H1 (cell line): ENCODE data around the gene CHST11. TPM values are rescaled to one million over a fixed set of nuclear protein-coding genes. Genes with fewer than 3 reads are reported as not detected.

Experiments used
- CTCF ChIA-PET: fragments of 300-600 bp; sonication (Branson Sonifier 250); formaldehyde crosslinking; loops from one replicate; lab custom pipeline; 2021; ENCODE audit not compliant: partially characterized antibody; lab: Charles Lee
- POLR2A ChIA-PET: fragments of 300-600 bp; sonication (Branson Sonifier 250); formaldehyde crosslinking; loops from one replicate; lab custom pipeline; 2021; ENCODE audit warnings: inconsistent platforms; ENCODE audit not compliant: partially characterized antibody; lab: Charles Lee
- DNase-seq, 2 experiments: peaks; one replicate each; pipeline versions ENCODE4 v3.0.0 to v3.0.0-alpha.2; 2010 to 2022; ENCODE audit warnings: low spot score in 2 of 2, low read depth in 1 of 2, mixed read lengths in 1 of 2
- FAIRE-seq: peaks from 2 replicates; lab custom pipeline; 2011; peaks lifted over from hg19 to GRCh38; lab: Jason Lieb, UNC
- H2AFZ ChIP-seq: 2 replicates; pipeline ENCODE4 v1.8.1; 2012; ENCODE audit warnings: low read length, inconsistent platforms
- H2AK5ac ChIP-seq: 2 replicates; pipeline ENCODE4 v1.6.1; 2013; ENCODE audit warnings: low read depth, low read length
- H2BK120ac ChIP-seq: replicated peaks from 2 replicates; pipeline ENCODE3; 2013; ENCODE audit warnings: low read depth, low read length, inconsistent platforms
- H2BK12ac ChIP-seq: 2 replicates; pipeline ENCODE4 v1.6.1; 2013; ENCODE audit warnings: low read depth, low read length
- H2BK15ac ChIP-seq: 2 replicates; pipeline ENCODE4 v1.6.1; 2013; ENCODE audit warnings: low read length
- H2BK20ac ChIP-seq: 2 replicates; pipeline ENCODE4 v1.6.1; 2013; ENCODE audit warnings: low read length
- H2BK5ac ChIP-seq: 2 replicates; pipeline ENCODE4 v1.6.1; 2013; ENCODE audit warnings: low read depth, low read length
- H3K14ac ChIP-seq: 2 replicates; pipeline ENCODE4 v1.6.1; 2013; ENCODE audit warnings: inconsistent platforms; ENCODE audit not compliant: insufficient read length
- H3K18ac ChIP-seq: 2 replicates; pipeline ENCODE4 v1.6.1; 2013; ENCODE audit warnings: low read length; ENCODE audit errors: extremely low read depth
- H3K23ac ChIP-seq: 2 replicates; pipeline ENCODE4 v1.6.1; 2013; ENCODE audit warnings: inconsistent platforms; ENCODE audit not compliant: insufficient read length
- H3K23me2 ChIP-seq: 2 replicates; pipeline ENCODE4 v1.6.1; 2013; ENCODE audit warnings: low read depth, low read length
- H3K27ac ChIP-seq: 2 replicates; pipeline ENCODE4 v1.6.1; 2011; ENCODE audit warnings: low read depth, low read length, inconsistent platforms
- H3K27me3 ChIP-seq, 4 experiments: replicated peaks in 1 of 4; 1 replicate in 1 of 4; 2 replicates in 3 of 4; pipeline versions ENCODE4 v1.6.1 to v1.8.1; 2011 to 2013; ENCODE audit warnings: low read length in 3 of 4, mild to moderate bottlenecking in 3 of 4, inconsistent platforms in 2 of 4, mixed read lengths in 2 of 4, moderate library complexity in 1 of 4; ENCODE audit not compliant: control insufficient read depth in 3 of 4, insufficient read depth in 3 of 4; ENCODE audit errors: extremely low read depth in 1 of 4
- H3K36me3 ChIP-seq, 4 experiments: 2 replicates each; pipeline versions ENCODE4 v1.6.1 to v1.8.1; 2011 to 2013; ENCODE audit warnings: mild to moderate bottlenecking in 4 of 4, low read length in 3 of 4, moderate library complexity in 2 of 4, control low read depth in 1 of 4, inconsistent platforms in 1 of 4; ENCODE audit not compliant: insufficient read depth in 4 of 4, control insufficient read depth in 2 of 4
- H3K4ac ChIP-seq: replicated peaks from 2 replicates; pipeline ENCODE3; 2013; ENCODE audit warnings: low read length, low read depth, mixed read lengths, inconsistent platforms; ENCODE audit not compliant: insufficient read length
- H3K4me1 ChIP-seq, 4 experiments: replicated peaks in 1 of 4; 1 replicate in 1 of 4; 2 replicates in 3 of 4; pipeline versions ENCODE4 v1.6.1 to v1.8.1; 2011 to 2013; ENCODE audit warnings: low read length in 3 of 4, inconsistent platforms in 2 of 4, mixed read lengths in 1 of 4; ENCODE audit not compliant: insufficient read depth in 4 of 4, control insufficient read depth in 3 of 4
- H3K4me2 ChIP-seq, 2 experiments: 2 replicates each; pipeline versions ENCODE4 v1.6.1 to v1.8.1; 2011 to 2013; ENCODE audit warnings: low read depth in 2 of 2, low read length in 2 of 2, control low read depth in 1 of 2, inconsistent platforms in 1 of 2, mild to moderate bottlenecking in 1 of 2; ENCODE audit not compliant: insufficient read depth in 1 of 2
- H3K4me3 ChIP-seq, 4 experiments: fragments of 200-600, 300-600 bp in 1 of 4; sonication (generic), shearing (Covaris generic), sonication (Bioruptor Twin) in 1 of 4; 2 replicates each; pipeline versions ENCODE4 v1.5.1 to v1.8.1; 2011 to 2016; ENCODE audit warnings: low read length in 4 of 4, low read depth in 3 of 4, control low read depth in 2 of 4, inconsistent platforms in 2 of 4, mild to moderate bottlenecking in 2 of 4, mixed read lengths in 1 of 4, moderate library complexity in 1 of 4; ENCODE audit not compliant: insufficient read depth in 2 of 4; ENCODE audit errors: extremely low read depth in 1 of 4
- H3K56ac ChIP-seq: replicated peaks from 2 replicates; pipeline ENCODE3; 2013; ENCODE audit warnings: low read depth, mild to moderate bottlenecking, mixed read lengths, low read length, inconsistent platforms; ENCODE audit not compliant: insufficient read length
- H3K79me1 ChIP-seq: 2 replicates; pipeline ENCODE4 v1.6.1; 2013; ENCODE audit warnings: low read depth, low read length, control low read depth
- H3K79me2 ChIP-seq, 2 experiments: 2 replicates each; pipeline versions ENCODE4 v1.6.1 to v1.8.1; 2012 to 2013; ENCODE audit warnings: low read length in 2 of 2, mild to moderate bottlenecking in 2 of 2, inconsistent platforms in 1 of 2; ENCODE audit not compliant: insufficient read depth in 2 of 2, control insufficient read depth in 1 of 2
- H3K9ac ChIP-seq, 4 experiments: replicated peaks in 1 of 4; 1 replicate in 1 of 4; 2 replicates in 3 of 4; pipeline versions ENCODE4 v1.6.1 to v1.8.1; 2011 to 2013; ENCODE audit warnings: low read depth in 3 of 4, low read length in 3 of 4, control low read depth in 2 of 4, mild to moderate bottlenecking in 2 of 4, moderate library complexity in 2 of 4, inconsistent platforms in 1 of 4; ENCODE audit errors: extremely low read depth in 1 of 4
- H3K9me3 ChIP-seq, 2 experiments: 2 replicates each; pipeline versions ENCODE4 v1.6.1 to v1.8.1; 2012 to 2013; ENCODE audit warnings: mild to moderate bottlenecking in 2 of 2, moderate library complexity in 2 of 2, control low read depth in 1 of 2, inconsistent platforms in 1 of 2, low read depth in 1 of 2, low read length in 1 of 2, mixed read lengths in 1 of 2; ENCODE audit not compliant: insufficient read depth in 2 of 2
- H4K20me1 ChIP-seq, 2 experiments: replicated peaks in 1 of 2; 2 replicates each; pipeline versions ENCODE3 to v1.8.1; 2011 to 2013; ENCODE audit warnings: inconsistent platforms in 2 of 2, low read length in 2 of 2, mild to moderate bottlenecking in 1 of 2; ENCODE audit not compliant: insufficient read depth in 2 of 2, control insufficient read depth in 1 of 2
- H4K5ac ChIP-seq: 2 replicates; pipeline ENCODE4 v1.6.1; 2013; ENCODE audit warnings: low read length, low read depth, mixed read lengths, inconsistent platforms; ENCODE audit not compliant: insufficient read length
- H4K8ac ChIP-seq: 2 replicates; pipeline ENCODE4 v1.8.0; 2013; ENCODE audit warnings: mild to moderate bottlenecking, moderate library complexity, low read length, inconsistent platforms; ENCODE audit not compliant: insufficient read depth; ENCODE audit errors: extremely low read depth
- H4K91ac ChIP-seq: replicated peaks from 2 replicates; pipeline ENCODE3; 2013; ENCODE audit warnings: low read length, mixed read lengths, inconsistent platforms; ENCODE audit not compliant: insufficient read length
- ASH2L ChIP-seq: fragments of 200-600, 300-600 bp; sonication (generic); IDR thresholded peaks from one replicate; pipeline ENCODE4 v1.7.1; 2017; ENCODE audit warnings: low read length
- ATF3 ChIP-seq: IDR thresholded peaks from 2 replicates; pipeline ENCODE4 v1.6.1; 2011; ENCODE audit warnings: low read depth, mild to moderate bottlenecking, low read length; ENCODE audit not compliant: insufficient read depth
- CBX5 ChIP-seq: fragments of 300-800, 300-1000 bp; sonication (generic); IDR thresholded peaks from 2 replicates; pipeline ENCODE4 v1.7.1; 2016; ENCODE audit warnings: antibody characterized with exemption, low read length, low read depth
- CREB1 ChIP-seq: IDR thresholded peaks from 2 replicates; pipeline ENCODE4 v1.6.1; 2012; ENCODE audit warnings: inconsistent platforms
- CTCF ChIP-seq, 3 experiments: IDR thresholded peaks; 1 replicate in 2 of 3; 2 replicates in 1 of 3; pipeline versions ENCODE4 v1.5.1 to v1.6.1; 2011; ENCODE audit warnings: low read length in 3 of 3, mild to moderate bottlenecking in 3 of 3, inconsistent platforms in 2 of 3, low read depth in 1 of 3, moderate library complexity in 1 of 3; ENCODE audit not compliant: insufficient read depth in 1 of 3; ENCODE audit errors: control extremely low read depth in 1 of 3
- NANOG ChIP-seq: IDR thresholded peaks from 2 replicates; pipeline ENCODE4 v1.6.1; 2011; ENCODE audit warnings: low read length, low read depth, mild to moderate bottlenecking, inconsistent platforms; ENCODE audit not compliant: insufficient read depth, poor library complexity, severe bottlenecking
- RXRA ChIP-seq: IDR thresholded peaks from 2 replicates; pipeline ENCODE4 v1.6.1; 2011; ENCODE audit warnings: low read depth, mild to moderate bottlenecking, low read length, moderate library complexity; ENCODE audit not compliant: insufficient read depth
- SP1 ChIP-seq: IDR thresholded peaks from 2 replicates; pipeline ENCODE4 v1.6.1; 2011; ENCODE audit warnings: low read depth, low read length
- SP4 ChIP-seq: IDR thresholded peaks from 2 replicates; pipeline ENCODE4 v1.6.1; 2012; ENCODE audit warnings: low read length, inconsistent platforms
- TAF7 ChIP-seq: optimal IDR thresholded peaks from 2 replicates; pipeline ENCODE3; 2011; ENCODE audit warnings: low read depth, mild to moderate bottlenecking, inconsistent platforms, low read length, moderate library complexity, borderline replicate concordance
- WGBS, 2 experiments: shearing (Covaris generic) in 1 of 2; methylation state at CpG; one replicate each; pipeline versions ENCODE4 v1.1.6 to v1.1.7; 2013 to 2015; ENCODE audit warnings: low lambda C conversion rate in 2 of 2, mixed read lengths in 2 of 2, inconsistent platforms in 1 of 2, low coverage in 1 of 2, missing lambda C conversion rate in 1 of 2; ENCODE audit not compliant: insufficient replicate concordance in 2 of 2, insufficient coverage in 1 of 2, insufficient read length in 1 of 2; ENCODE audit errors: extremely low coverage in 1 of 2, missing lambda C conversion rate in 1 of 2; 5-methylcytosine and 5-hydroxymethylcytosine counted together
- polyA plus RNA-seq, 7 experiments: library from polyadenylated mRNA; depleted of rRNA in 3 of 7; stranded (reverse) in 5 of 7; unstranded in 2 of 7; fragments of >200 nt in 5 of 7; fragments of 200-250 nt in 2 of 7; gene quantifications; 1 replicate in 5 of 7; 2 replicates in 1 of 7; 4 replicates in 1 of 7; pipeline versions ENCODE4 v1.2.1 to v1.2.3, GENCODE V29; 2011 to 2013; ENCODE audit warnings: missing spikeins in 2 of 7, mixed read lengths in 2 of 7
- total RNA-seq: library from RNA; stranded (reverse); fragmentation: NEBNext Ultra II Directional; extraction: Animal tissue kit (Norgen Biotek cat#: 25700); gene quantifications from 2 replicates; pipeline ENCODE4 v1.2.1, GENCODE V29; 2021

Gene CHST11
- total and polyA plus RNA-seq, 2 of the 8 experiments (the other 6 are each of a cell fraction or from before 2014, with no cell fraction given), result 14.4 to 20.8 TPM

GRCh38 chr12:104459368-104459909 lies 2.7 kb downstream of the CHST11 start:
- H3K27ac ChIP-seq, result no peak overlapping the region
- no peak overlapping the region for H2BK5ac ChIP-seq
- no peak overlapping the region for H2BK20ac ChIP-seq
- no peak overlapping the region for H3K4ac ChIP-seq
- peaks cover 0 to 4% of the 10 kb centered on the region in 2 experiments for H4K20me1 ChIP-seq
- H2AK5ac ChIP-seq, result no peak overlapping the region
- no peak overlapping the region for H2BK12ac ChIP-seq
- H3K79me2 ChIP-seq, result peaks cover 0 to 32% of the 10 kb centered on the region in 2 experiments; a peak in 2 of 4 replicates
- H3K18ac ChIP-seq, result no peak overlapping the region
- peaks cover 0 to 31% (median 17%) of the 10 kb centered on the region in 4 experiments; a peak in 6 of 7 replicates for H3K27me3 ChIP-seq
- POLR2A ChIA-PET, result interaction anchor here (0.8 to 3.3 kb wide), 4 partner anchors 11 to 41 kb away, joined by 3 to 10 read pairs (median 4); no protein-coding TSS in a partner anchor
- peaks cover 7% of the 10 kb centered on the region for H3K79me1 ChIP-seq
- H3K56ac ChIP-seq, result no peak overlapping the region
- H4K91ac ChIP-seq, result no peak overlapping the region
- WGBS, 2 experiments, result 82% methylated on average over 7 of the region's 7 CpGs; no CpG with 5 or more reads in 1 of the 2 experiments
- H3K4me1 ChIP-seq, result peaks cover 9 to 15% (median 11%) of the 10 kb centered on the region in 4 experiments; a peak in 6 of 7 replicates
- H3K23me2 ChIP-seq, result peaks cover 13% of the 10 kb centered on the region
- H3K4me3 ChIP-seq, result peak overlapping the region in 2 of 4 experiments; percentile 61 to 98; a peak in 2 of 8 replicates
- no peak for FAIRE-seq
- CTCF ChIA-PET, result interaction anchor here (0.6 to 3.4 kb wide), 9 partner anchors 12 to 625 kb away, joined by 3 to 20 read pairs (median 4); no protein-coding TSS in a partner anchor
- no peaks in the 10 kb centered on the region for H3K36me3 ChIP-seq
- no peaks in the 10 kb centered on the region for H3K9me3 ChIP-seq
- no peak overlapping the region for H4K8ac ChIP-seq
- H3K4me2 ChIP-seq, result peak overlapping the region; percentile 97 to 99
- H2AFZ ChIP-seq, result no peak overlapping the region
- DNase-seq, result no peak
- H4K5ac ChIP-seq, result no peak overlapping the region
- H3K23ac ChIP-seq, result no peak overlapping the region
- H2BK120ac ChIP-seq, result no peak overlapping the region
- no peak overlapping the region for H3K14ac ChIP-seq
- H3K9ac ChIP-seq, result no peak overlapping the region
- H2BK15ac ChIP-seq, result no peak overlapping the region
- no peak for TF ChIP-seq NANOG
- no peak for TF ChIP-seq ATF3
- no peak for TF ChIP-seq RXRA
- TF ChIP-seq SP4, result no peak
- TF ChIP-seq CTCF (IDR thresholded peaks at IDR 0.05; ENCODE audit: control extremely low read depth in 1 of 3, insufficient read depth in 1 of 3, low read depth in 1 of 3, low read length in 3 of 3), result no peak
- no peak for TF ChIP-seq SP1
- TF ChIP-seq CBX5, result no peak
- no peak for TF ChIP-seq ASH2L
- TF ChIP-seq TAF7, result no peak
- TF ChIP-seq CREB1, result no peak
